Heart right ventricle (tissue), 16 donors: ENCODE data around the gene OCIAD2. TPM values are rescaled to one million over a fixed set of nuclear protein-coding genes. Genes with fewer than 3 reads are reported as not detected.

Experiments
- ATAC-seq, 8 donors: fragments of 200-7000 bp; cut with Tn5 transposase; one replicate each; pipeline ENCODE4 v1.9.1; 2020; ENCODE audit warnings: mild to moderate bottlenecking in 8 of 8, moderate library complexity in 8 of 8, moderate number of reproducible peaks in 1 of 8
- DNase-seq, 2 donors: peaks; one replicate each; pipeline ENCODE4 v3.0.0-alpha.2; 2020
- H3K27ac ChIP-seq, 10 donors: fragments of 200-600 bp; sonication (generic) in 2 of 10; one replicate each; pipeline versions ENCODE4 v1.5.0 to v1.8.0; 2020 to 2022; ENCODE audit warnings: mild to moderate bottlenecking in 3 of 10
- H3K27me3 ChIP-seq, 7 donors: fragments of 200-600 bp; one replicate each; pipeline ENCODE4 v1.8.0; 2021 to 2022; ENCODE audit warnings: mild to moderate bottlenecking in 2 of 7
- H3K36me3 ChIP-seq, 9 donors: fragments of 200-600 bp; sonication (generic) in 1 of 9; one replicate each; pipeline versions ENCODE4 v1.5.0 to v1.8.0; 2020 to 2022; ENCODE audit warnings: mild to moderate bottlenecking in 2 of 9
- H3K4me1 ChIP-seq, 9 donors: fragments of 200-600 bp; sonication (generic) in 1 of 9; one replicate each; pipeline versions ENCODE4 v1.5.0 to v1.8.0; 2020 to 2022; ENCODE audit warnings: mild to moderate bottlenecking in 4 of 9
- H3K4me3 ChIP-seq, 10 donors: fragments of 200-600 bp; sonication (generic) in 2 of 10; one replicate each; pipeline versions ENCODE4 v1.5.0 to v1.8.0; 2020 to 2022; ENCODE audit warnings: mild to moderate bottlenecking in 7 of 10, moderate library complexity in 2 of 10
- H3K9me3 ChIP-seq, 11 donors: fragments of 200-600 bp in 10 of 11; sonication (generic) in 2 of 11; one replicate each; pipeline versions ENCODE4 v1.5.0 to v1.8.0; 2013 to 2022; ENCODE audit warnings: mild to moderate bottlenecking in 2 of 11, control low read depth in 1 of 11, moderate library complexity in 1 of 11
- CTCF ChIP-seq, 9 donors: fragments of 200-600 bp; sonication (generic) in 2 of 9; IDR thresholded peaks; one replicate each; pipeline versions ENCODE4 v1.5.0 to v1.8.0; 2021 to 2022; ENCODE audit warnings: antibody characterized with exemption in 9 of 9, mild to moderate bottlenecking in 5 of 9, moderate library complexity in 1 of 9
- WGBS, 2 donors: extraction: QIAGEN DNeasy Blood & Tissue Kit; methylation state at CpG; one replicate each; pipeline ENCODE4 v1.1.7; 2013; ENCODE audit warnings: inconsistent platforms in 1 of 2; 5-methylcytosine and 5-hydroxymethylcytosine counted together
- intact Hi-C, 10 donors: fragments of 100-400 bp; cut with DNase I; formaldehyde crosslinking; loops; one replicate each; pipeline versions ENCODE4 v1.11.1 to v1.14.2; 2022
- polyA plus RNA-seq, 2 donors: library from polyadenylated mRNA; stranded (reverse); fragments of 200-250 nt; gene quantifications; one replicate each; pipeline ENCODE4 v1.2.3, GENCODE V29; 2013
- total RNA-seq, 10 donors: library from RNA; stranded (reverse); fragmentation: NEBNext Ultra II Directional in 3 of 10; extraction: Animal tissue kit (Norgen Biotek cat#: 25700) in 3 of 10; gene quantifications; one replicate each; pipeline versions ENCODE4 v1.2.1 to v1.2.4, GENCODE V29; 2021 to 2023
- donor health status: Arrhythmogenic right ventricular cardiomyopathy.
- donor health status: ischemic (EF 13 %, LVEDD 7.1; RV severe dilation, severe dysfunction).
- donor health status: healthy with polysubstance abuse.
- donor health status: DM: no; HTN: yes; CAD: no.
- donor health status: DM: no; HTN: no; CAD: no.
- donor health status: ischemic (EF 25% LVEDD 6.9; RV normal size, moderate dysfunction).
- donor health status: ischemic (EF 25% LVEDD 5.7; RV mildly dilated, moderate dysfunction).
- donor health status: healthy.
- donor health status: DM: yes; HTN: yes; CAD: no.
- donor health status: Ischemic cardiomyopathy.
- donor health status: ischemic (EF 35%, LVEDD 5.7; RV mildly dilated, moderate dysfunction).
- donor health status: nonischemic (EF 11% LVEDD 7.7; RV severe dilation, severe dysfunction).
- donor health status: DM: yes; HTN: yes; CAD: no.
- donor health status: PGD.
- donor health status: ischemic (EF 29% LVEDD 5.4; RV normal size, mild dysfunction).
- donor health status: nonischemic (EF 23%, LVEDD 6.1; RV moderate dilation, normal function).

Gene OCIAD2
- total and polyA plus RNA-seq, 12 donors: 11.4 to 30.2 (median 15.0) TPM

- ATAC-seq (no peak), DNase-seq (no peak)
- 71 to 86% methylated on average over 3 of the region's 3 CpGs for WGBS, 2 donors
- no peaks in the 10 kb centered on the region for H3K27me3 ChIP-seq
- intact Hi-C loops: no loop called here
- no peak for TF ChIP-seq CTCF (IDR thresholded peaks at IDR 0.05)
- H3K9me3 ChIP-seq: no peaks in the 10 kb centered on the region
- no peaks in the 10 kb centered on the region for H3K36me3 ChIP-seq
- H3K4me3 ChIP-seq: no peak overlapping the region
- no peaks in the 10 kb centered on the region for H3K4me1 ChIP-seq
- no peak overlapping the region for H3K27ac ChIP-seq
Observed at GRCh38 chr4:48914311-48914710, 7.7 kb upstream of the OCIAD2 start.

- intact Hi-C loops: no loop called here
- Histone ChIP-seq H3K27me3 (no peaks in the 10 kb centered on the region), H3K27ac (no peak overlapping the region), H3K9me3 (no peaks in the 10 kb centered on the region), H3K4me1 (no peaks in the 10 kb centered on the region), H3K36me3 (no peaks in the 10 kb centered on the region), H3K4me3 (no peak overlapping the region)
- WGBS, 2 donors: 83 to 90% methylated on average over 6 of the region's 6 CpGs
- DNase-seq: no peak
- TF ChIP-seq CTCF (IDR thresholded peaks at IDR 0.05): no peak
- ATAC-seq: no peak
Observed at GRCh38 chr4:48913346-48913745, 6.8 kb upstream of the OCIAD2 start.

GRCh38 chr4:48912349-48912748 lies 5.8 kb upstream of the OCIAD2 start:
- DNase-seq: no peak
- intact Hi-C loops: no loop called here

GRCh38 chr4:48910511-48910910 lies 3.9 kb upstream of the OCIAD2 start:
- ATAC-seq: no peak
- TF ChIP-seq CTCF (IDR thresholded peaks at IDR 0.05): no peak
- DNase-seq: no peak
- Histone ChIP-seq H3K9me3 (no peaks in the 10 kb centered on the region), H3K36me3 (no peaks in the 10 kb centered on the region), H3K27me3 (no peaks in the 10 kb centered on the region), H3K4me1 (peaks cover 0 to 16% (median 8%) of the 10 kb centered on the region in 9 donors), H3K4me3 (no peak overlapping the region), H3K27ac (no peak overlapping the region)
- intact Hi-C loops: no loop called here

More at GRCh38 chr4:48912349-48912748, 5.8 kb upstream of the OCIAD2 start:
- ATAC-seq: no peak
- Histone ChIP-seq H3K4me3 (no peak overlapping the region), H3K36me3 (no peaks in the 10 kb centered on the region), H3K4me1 (no peaks in the 10 kb centered on the region), H3K9me3 (no peaks in the 10 kb centered on the region), H3K27ac (no peak overlapping the region), H3K27me3 (no peaks in the 10 kb centered on the region)
- 91 to 92% methylated on average over 2 of the region's 2 CpGs for WGBS, 2 donors
- TF ChIP-seq CTCF (IDR thresholded peaks at IDR 0.05): no peak
